ENCODE results near the gene ISG20L2.

The ISG20L2 gene

GRCh38 chr1:156704930-156705320 is 23.6 kb downstream of the ISG20L2 start:
- TF ChIP-seq EGR1 (IDR thresholded peaks at IDR 0.05) = no peak
- no peak for TF ChIP-seq USF1 (IDR thresholded peaks at IDR 0.05)
- peak; percentile 19; the same call in 1 of the 2 replicates for TF ChIP-seq TCF12 (IDR thresholded peaks at IDR 0.05; ENCODE audit: low read depth)
- TF ChIP-seq ZBTB7A (IDR thresholded peaks at IDR 0.05; ENCODE audit: low read depth) = no peak
- TF ChIP-seq MAX (IDR thresholded peaks at IDR 0.05) = peak; percentile 80
- peak; percentile 44 for TF ChIP-seq NFIC (IDR thresholded peaks at IDR 0.05)
- TF ChIP-seq CREB1 (IDR thresholded peaks at IDR 0.05; ENCODE audit: low read depth) = no peak; the same call in 1 of the 2 replicates
- TF ChIP-seq REST (IDR thresholded peaks at IDR 0.05; ENCODE audit: low read depth) = no peak
- 0 out of 2 replicates have a peak, but pooled peaks have one; percentile 9 for TF ChIP-seq YY1 (IDR thresholded peaks at IDR 0.05; ENCODE audit: low read depth)

- TF ChIP-seq REST (IDR thresholded peaks at IDR 0.05; ENCODE audit: low read depth) (no peak), TAF1 (IDR thresholded peaks at IDR 0.05; ENCODE audit: low read depth) (no peak), ZBTB7A (IDR thresholded peaks at IDR 0.05; ENCODE audit: low read depth) (no peak), YY1 (IDR thresholded peaks at IDR 0.05; ENCODE audit: low read depth) (no peak), FOXM1 (IDR thresholded peaks at IDR 0.05; ENCODE audit: borderline replicate concordance, low read depth) (no peak), EP300 (IDR thresholded peaks at IDR 0.05; ENCODE audit: borderline replicate concordance) (no peak), MAX (IDR thresholded peaks at IDR 0.05) (no peak), USF1 (IDR thresholded peaks at IDR 0.05) (no peak), TEAD4 (IDR thresholded peaks at IDR 0.05) (no peak)
These were observed 24.3 kb downstream of the ISG20L2 start for GRCh38 chr1:156704166-156704711.

GRCh38 chr1:156703741-156704140 is 24.8 kb downstream of the ISG20L2 start:
- TF ChIP-seq TAF1 (IDR thresholded peaks at IDR 0.05; ENCODE audit: low read depth) (no peak), NFIC (IDR thresholded peaks at IDR 0.05) (no peak), YY1 (IDR thresholded peaks at IDR 0.05; ENCODE audit: low read depth) (no peak), TEAD4 (IDR thresholded peaks at IDR 0.05) (no peak), CREB1 (IDR thresholded peaks at IDR 0.05; ENCODE audit: low read depth) (no peak), FOXM1 (IDR thresholded peaks at IDR 0.05; ENCODE audit: borderline replicate concordance, low read depth) (no peak), CEBPB (IDR thresholded peaks at IDR 0.05) (no peak), EGR1 (IDR thresholded peaks at IDR 0.05) (no peak), ZBTB7A (IDR thresholded peaks at IDR 0.05; ENCODE audit: low read depth) (no peak), MAX (IDR thresholded peaks at IDR 0.05) (no peak), TCF12 (IDR thresholded peaks at IDR 0.05; ENCODE audit: low read depth) (no peak), USF1 (IDR thresholded peaks at IDR 0.05) (no peak), EP300 (IDR thresholded peaks at IDR 0.05; ENCODE audit: borderline replicate concordance) (no peak), REST (IDR thresholded peaks at IDR 0.05; ENCODE audit: low read depth) (no peak)

GRCh38 chr1:156703336-156703735 is 25.2 kb downstream of the ISG20L2 start:
- no peak for TF ChIP-seq CEBPB (IDR thresholded peaks at IDR 0.05)
- no peak for TF ChIP-seq CREB1 (IDR thresholded peaks at IDR 0.05; ENCODE audit: low read depth)
- no peak for TF ChIP-seq TEAD4 (IDR thresholded peaks at IDR 0.05)
- no peak for TF ChIP-seq EGR1 (IDR thresholded peaks at IDR 0.05)
- no peak for TF ChIP-seq EP300 (IDR thresholded peaks at IDR 0.05; ENCODE audit: borderline replicate concordance)
- no peak for TF ChIP-seq MAX (IDR thresholded peaks at IDR 0.05)
- TF ChIP-seq REST (IDR thresholded peaks at IDR 0.05; ENCODE audit: low read depth) = no peak
- TF ChIP-seq ZBTB7A (IDR thresholded peaks at IDR 0.05; ENCODE audit: low read depth) = no peak

All from Ishikawa (cell line).